HS-27A (cell line): Measurements from ENCODE around the gene RBFOX2.

ENCODE experiments used
- DNase-seq: peaks from one replicate; pipeline ENCODE4 v3.0.0-alpha.2; 2012; ENCODE audit warnings: low read depth, missing footprints

Gene RBFOX2

DNA sequence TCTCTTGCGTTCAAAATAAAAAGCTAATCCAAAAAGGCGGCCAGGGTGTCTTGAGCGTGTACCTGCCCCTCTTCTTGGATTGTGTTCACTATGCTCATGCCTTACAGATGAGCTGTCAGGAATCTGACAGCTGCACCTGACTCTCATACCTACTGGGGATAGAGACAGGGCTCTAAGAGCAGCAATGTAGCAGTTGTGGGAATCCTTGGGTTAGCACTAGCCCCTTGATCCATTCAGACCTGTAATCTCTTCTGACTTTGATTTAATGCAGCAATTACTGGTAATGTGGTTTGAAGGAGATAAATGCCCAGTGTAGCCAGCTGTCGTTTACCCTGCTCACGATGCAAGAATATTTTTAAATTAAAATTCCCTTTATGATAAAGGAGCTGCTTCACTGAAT is 165.2 kb downstream of the RBFOX2 start:
- DNase-seq = no peak

DNA sequence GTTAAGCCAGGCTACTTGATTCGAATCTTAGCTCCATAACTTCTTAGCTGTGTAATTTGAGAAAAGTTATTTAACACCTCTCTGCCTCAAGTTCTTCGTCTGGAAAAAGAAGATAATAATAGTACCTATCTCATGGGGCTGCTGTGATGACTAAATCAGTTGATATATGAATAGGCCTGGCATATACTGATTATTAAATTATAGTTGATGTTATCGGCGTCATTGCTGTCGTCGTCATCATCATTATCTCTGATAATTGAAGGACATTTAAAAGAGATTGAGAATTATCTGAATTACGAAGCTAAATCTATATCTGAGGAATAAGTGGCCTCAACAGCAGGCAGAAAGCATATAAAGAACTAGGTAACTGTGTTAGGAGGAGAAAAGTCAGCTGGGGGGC is 165.9 kb downstream of the RBFOX2 start:
- DNase-seq = no peak

GRCh38 chr22:35861451-35861850 is 167.2 kb downstream of the RBFOX2 start:
- DNase-seq = no peak

DNA sequence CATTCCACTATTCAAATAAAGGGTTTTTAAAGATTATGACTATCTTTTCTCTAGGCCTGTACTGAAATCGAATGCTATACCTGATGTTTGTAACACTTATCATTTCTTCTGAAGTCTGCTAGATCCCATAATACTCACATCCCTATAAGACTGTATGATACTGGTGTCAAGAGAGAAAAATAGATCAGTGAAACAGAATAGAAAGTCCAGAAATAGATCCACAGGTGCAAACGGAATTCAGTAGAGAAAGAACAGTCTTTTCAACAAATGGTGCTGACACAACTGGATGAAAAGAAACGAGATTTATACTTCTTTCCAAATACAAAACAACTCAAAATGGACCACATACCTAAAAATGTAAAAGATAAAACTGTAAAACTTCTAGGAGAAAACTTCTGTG is 167.8 kb downstream of the RBFOX2 start:
- DNase-seq = no peak

DNA sequence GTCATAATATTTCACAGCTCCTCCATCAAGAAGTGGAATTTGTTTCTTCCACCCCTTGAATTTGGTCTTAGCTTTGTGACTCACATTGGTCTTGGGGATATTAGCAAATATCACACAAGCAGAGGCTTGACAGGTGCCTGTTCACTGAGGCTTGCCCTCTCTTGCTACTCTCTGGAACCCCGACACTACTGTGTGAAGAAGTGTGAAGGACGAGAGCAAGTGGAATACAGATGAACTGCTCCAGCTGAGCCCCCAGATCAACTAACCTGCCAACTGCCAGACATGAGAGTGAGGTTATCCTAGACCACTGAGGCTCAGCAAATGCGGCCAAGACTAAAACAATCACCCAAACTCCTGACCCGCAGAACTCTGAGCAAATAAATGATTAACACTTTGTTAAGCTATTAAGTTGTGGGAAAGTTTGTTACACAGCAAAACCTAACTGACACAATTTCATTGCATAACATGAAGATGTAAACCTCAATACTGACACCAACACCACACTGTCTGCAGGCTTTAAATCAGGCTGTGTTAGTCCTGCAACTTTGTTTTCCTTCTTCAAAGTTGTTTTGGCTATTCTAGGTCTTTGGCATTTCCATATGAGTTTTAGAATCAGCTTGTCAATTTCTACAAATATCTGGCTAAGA is 168.4 kb downstream of the RBFOX2 start:
- DNase-seq = no peak

- no peak for DNase-seq
These were observed 174.3 kb downstream of the RBFOX2 start for GRCh38 chr22:35854334-35854733.

- no peak for DNase-seq
These were observed 176.5 kb downstream of the RBFOX2 start for GRCh38 chr22:35852076-35852475.

DNA sequence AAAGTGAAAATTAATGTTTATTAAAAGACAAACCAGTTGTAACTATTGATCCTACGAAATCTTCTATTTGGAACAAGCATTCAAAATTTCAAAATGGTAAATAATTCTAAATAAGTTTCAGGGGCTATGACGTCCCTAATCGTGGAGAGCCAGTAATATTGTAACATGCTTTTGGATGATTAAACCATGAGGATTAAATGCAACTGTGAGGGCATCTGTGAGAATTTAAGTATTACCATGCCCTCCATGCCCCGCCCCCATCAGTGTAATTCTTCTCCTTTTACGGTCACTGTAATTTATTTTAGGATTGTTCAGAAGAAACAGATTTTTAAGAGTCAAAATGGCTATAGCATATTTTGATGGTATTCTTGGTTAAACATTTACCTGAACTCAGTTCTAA is 177.8 kb downstream of the RBFOX2 start:
- DNase-seq = no peak

- no peak for DNase-seq
These were observed 181.8 kb downstream of the RBFOX2 start for GRCh38 chr22:35846804-35847203.

DNA sequence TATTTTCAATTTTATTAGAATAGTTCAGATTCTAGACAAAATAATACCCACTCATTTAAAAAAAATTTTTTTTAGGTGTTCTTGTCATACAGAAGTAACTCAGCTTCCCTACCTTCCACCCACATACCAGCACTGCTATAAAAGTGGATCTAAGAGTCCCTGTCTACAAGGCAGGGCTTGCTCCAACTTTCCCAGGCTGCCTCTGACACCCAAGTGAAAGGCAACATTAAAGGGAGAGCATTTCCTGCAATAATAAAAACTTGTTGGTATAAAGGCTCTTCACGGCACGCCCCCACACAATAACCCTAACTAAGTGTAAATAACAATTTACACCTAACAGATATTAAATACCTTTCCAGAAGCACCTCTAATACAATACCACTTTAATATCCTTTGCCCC is 183.7 kb downstream of the RBFOX2 start:
- no peak for DNase-seq

- peak; percentile 19 for DNase-seq
These were observed 185.7 kb downstream of the RBFOX2 start for GRCh38 chr22:35842954-35843353.

GRCh38 chr22:35842519-35842913 is 186.1 kb downstream of the RBFOX2 start:
- DNase-seq = no peak

DNA sequence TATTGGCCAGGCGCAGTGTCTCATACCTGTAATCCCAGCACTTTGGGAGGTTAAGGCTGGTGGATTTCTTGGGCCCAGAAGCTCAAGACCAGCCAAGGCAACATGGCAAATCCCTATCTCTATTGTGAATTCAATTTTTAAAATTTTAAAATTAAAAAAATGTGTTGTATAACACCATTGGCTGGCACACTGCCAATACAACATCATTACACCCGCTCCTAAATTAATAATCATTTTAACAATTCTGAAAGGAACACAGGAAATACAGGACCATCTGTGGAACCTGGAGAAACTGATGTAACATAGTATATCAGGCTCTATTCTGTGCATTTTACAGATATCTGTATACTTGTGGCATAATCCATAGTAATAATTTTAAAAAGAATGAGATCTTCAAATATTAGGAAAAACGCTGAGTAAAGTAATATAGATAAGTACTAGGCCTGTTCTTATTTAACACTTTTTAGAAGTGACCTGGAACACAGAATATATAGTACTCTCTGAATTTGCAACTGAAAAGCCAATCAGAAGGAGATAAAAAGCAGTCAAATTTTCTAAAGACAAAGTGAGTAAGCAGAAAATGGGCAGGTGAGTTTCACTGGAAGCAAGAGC is 186.6 kb downstream of the RBFOX2 start:
- DNase-seq = no peak

GRCh38 chr22:35840302-35840739 is 188.3 kb downstream of the RBFOX2 start:
- DNase-seq = peak; percentile 85

GRCh38 chr22:35839841-35840301 is 188.8 kb downstream of the RBFOX2 start:
- no peak for DNase-seq

GRCh38 chr22:35838855-35839576 is 189.6 kb downstream of the RBFOX2 start:
- peak; percentile 29 for DNase-seq

DNA sequence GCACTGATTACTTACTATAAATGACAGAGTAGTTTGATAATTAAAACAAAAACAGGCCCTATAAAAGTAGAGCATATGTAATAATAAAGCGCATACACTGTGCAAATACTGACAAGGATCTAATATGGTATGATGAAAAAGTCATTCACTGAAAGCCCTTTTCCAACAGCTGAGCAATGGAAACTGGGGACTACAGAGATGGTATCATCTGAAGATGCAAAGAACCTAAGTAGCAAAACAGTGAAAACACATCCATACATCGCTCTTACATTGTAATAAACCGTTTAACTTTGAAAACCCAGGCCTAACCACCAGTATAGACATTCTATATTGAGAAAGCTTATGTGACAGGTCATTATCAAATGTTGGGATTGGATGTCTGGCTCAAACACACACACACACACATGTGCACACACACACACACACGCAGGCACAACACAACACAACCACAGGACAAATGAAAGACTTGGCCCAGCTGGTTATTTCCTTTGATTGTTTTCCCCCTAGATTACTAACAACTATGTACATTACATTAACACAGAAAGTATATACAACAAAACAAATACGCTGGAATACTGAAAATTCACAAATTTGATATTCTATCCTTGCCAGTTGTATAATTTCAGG is 191.4 kb downstream of the RBFOX2 start:
- no peak for DNase-seq

DNA sequence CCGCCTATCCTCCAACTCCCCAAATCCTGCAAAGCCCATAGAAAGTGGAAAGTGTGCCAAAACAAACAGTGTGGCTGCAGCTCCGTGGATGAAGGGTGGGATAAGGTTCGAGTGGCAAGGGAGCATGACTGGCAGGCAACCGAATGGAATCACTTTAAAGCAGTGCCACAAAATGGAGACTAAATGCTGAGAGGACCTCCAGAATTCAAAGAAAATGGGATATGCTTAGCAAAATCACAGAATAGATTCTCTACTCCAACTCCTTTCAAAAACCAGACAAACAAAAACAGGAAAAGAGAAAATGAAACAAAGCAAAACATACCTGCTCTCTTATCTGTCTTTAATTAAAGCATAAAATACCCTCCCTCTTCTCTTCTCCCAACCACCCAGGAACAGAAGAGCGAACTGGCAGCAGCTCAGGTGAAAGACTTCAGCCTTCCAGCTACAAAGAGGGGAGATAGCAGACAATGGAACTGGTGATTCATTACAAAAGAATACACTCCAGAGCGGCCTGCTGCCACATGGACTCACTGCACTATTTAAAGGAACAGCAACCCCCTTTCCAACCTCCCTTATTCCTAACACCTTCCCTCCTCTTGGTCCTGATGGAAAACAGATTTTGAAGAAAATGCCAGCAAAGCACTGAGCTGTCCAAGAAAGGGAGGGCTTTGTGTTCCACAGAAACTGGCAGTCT is 192.5 kb downstream of the RBFOX2 start:
- peak; percentile 80 for DNase-seq

DNA sequence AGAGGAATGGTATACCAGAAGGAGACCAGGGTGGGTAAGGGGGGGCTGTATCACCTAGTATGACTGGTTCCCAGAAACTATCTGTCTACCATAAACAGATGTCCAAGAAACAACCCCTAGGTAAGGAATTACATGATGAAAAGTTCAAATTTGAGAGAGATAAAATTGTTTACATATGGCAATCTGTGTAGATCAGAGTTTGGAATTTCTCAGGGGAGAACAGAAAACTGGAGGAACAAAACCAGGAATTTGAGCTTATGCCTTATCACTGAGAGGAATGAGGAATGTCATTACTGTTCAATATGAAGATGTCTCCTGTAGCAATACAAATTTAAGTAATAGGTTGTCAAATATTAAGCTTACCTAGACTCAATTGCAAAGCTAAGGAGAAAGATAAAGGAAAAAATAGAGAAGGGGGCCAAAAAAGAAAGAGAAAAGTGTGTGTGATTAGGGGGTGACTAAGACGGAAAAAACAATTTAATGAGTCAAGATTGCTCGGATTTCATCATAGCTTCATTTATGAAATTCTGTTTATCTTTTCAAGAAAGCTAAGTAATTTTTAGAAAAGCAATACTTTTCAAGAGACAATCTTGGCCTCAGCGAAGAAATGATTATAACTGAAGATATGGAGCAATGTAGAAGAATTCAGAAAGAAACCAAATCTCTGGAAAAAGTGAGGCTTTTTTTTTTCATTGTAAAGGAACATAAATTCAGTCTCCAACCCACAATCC is 193.2 kb downstream of the RBFOX2 start:
- no peak for DNase-seq

- DNase-seq = no peak
These were observed 194.6 kb downstream of the RBFOX2 start for GRCh38 chr22:35834061-35834460.

DNA sequence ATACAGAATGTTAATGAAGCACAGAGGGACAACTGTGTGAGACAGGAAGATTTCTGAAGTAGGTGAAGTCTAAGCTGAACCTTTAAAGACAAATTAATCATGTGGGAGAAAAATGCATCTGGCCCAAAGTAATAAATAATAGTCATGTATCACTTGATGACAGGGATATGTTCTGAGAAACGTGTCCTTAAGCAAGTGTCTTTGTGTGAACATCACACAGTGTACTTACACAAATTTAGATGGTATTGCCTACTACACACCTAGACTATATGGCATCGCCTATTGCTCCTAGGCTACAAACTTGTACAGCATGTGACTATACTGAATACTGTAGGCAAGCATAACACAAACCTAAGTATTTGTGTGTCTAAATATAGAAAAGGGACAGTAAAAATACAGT is 198.3 kb downstream of the RBFOX2 start:
- no peak for DNase-seq

- no peak for DNase-seq
These were observed 204.4 kb downstream of the RBFOX2 start for GRCh38 chr22:35824256-35824655.
